ENCODE results near the gene DNAJC1. TPM values are rescaled to one million over a fixed set of nuclear protein-coding genes. Genes with fewer than 3 reads are reported as not detected.

Gene DNAJC1
- total and polyA plus RNA-seq, 2 of the 8 experiments (the other 6 are each of a cell fraction or from before 2014, with no cell fraction given), result 6.8 to 14.8 TPM

DNA sequence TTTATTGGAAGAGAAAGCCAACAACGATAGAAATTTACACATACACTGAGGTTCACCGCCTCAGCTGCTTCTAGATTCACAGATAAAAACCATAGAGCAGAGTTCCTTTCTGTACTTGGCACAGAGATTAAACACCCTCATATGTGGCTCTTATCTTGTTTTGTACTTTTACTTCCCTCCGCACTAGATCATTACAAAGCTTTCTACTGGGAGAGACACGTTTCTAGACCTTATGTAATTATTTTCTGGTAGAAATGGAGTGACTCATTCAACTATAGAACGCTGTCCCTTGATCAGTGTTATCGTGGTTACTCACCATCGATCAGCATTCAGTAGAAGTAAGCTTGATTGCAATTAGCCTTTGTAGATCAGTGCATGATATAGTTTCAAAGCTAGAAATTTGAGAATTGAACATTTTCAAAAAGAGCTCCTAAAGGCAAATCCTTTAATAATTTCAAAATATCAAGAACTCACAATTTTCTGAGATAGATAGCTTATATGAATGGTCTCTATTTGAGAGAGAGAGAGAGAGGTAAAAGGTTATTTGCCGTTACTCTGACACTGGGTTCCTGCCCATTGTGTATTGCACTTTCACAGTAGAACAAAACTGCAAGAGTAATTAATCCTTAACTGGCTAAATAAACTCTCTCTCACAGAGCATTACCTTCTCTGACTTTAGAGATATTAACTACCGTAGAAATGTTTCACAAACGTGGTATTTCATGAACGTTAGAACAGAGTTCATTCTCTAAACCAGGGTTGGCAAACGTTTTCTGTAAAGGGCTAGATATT, 26.1 kb upstream of the DNAJC1 start:
- ChIA-PET POLR2A (ENCODE audit: partially characterized antibody) (interaction anchor here (1.1 kb wide), 1 partner anchor 9 kb away, joined by 3 read pairs; no protein-coding TSS in a partner anchor), CTCF (ENCODE audit: partially characterized antibody) (interaction anchor here (0.8 to 1.4 kb wide), 3 partner anchors 18 to 157 kb away, joined by 3 to 4 read pairs (median 4); no protein-coding TSS in a partner anchor)
- H4K5ac ChIP-seq (ENCODE audit: insufficient read length, low read depth, low read length), result no peak overlapping the region
- no peaks in the 10 kb centered on the region for H3K79me1 ChIP-seq (ENCODE audit: low read depth, low read length)
- no peak for TF ChIP-seq SP2 (IDR thresholded peaks at IDR 0.05; ENCODE audit: low read length)
- TF ChIP-seq FOSL1 (IDR thresholded peaks at IDR 0.05; ENCODE audit: insufficient read depth, low read depth, low read length), result no peak
- TF ChIP-seq TAF1 (IDR thresholded peaks at IDR 0.05; ENCODE audit: low read depth, low read length), result no peak
- no peak for TF ChIP-seq RFX5 (IDR thresholded peaks at IDR 0.05; ENCODE audit: borderline replicate concordance, low read depth, low read length)
- TF ChIP-seq POLR2AphosphoS5 (IDR thresholded peaks at IDR 0.05; ENCODE audit: low read depth, low read length), result no peak
- TF ChIP-seq BRCA1 (IDR thresholded peaks at IDR 0.05; ENCODE audit: low read depth, low read length), result no peak
- no peak for TF ChIP-seq TEAD4 (IDR thresholded peaks at IDR 0.05; ENCODE audit: low read depth, low read length)
- no peak for TF ChIP-seq POU5F1 (IDR thresholded peaks at IDR 0.05; ENCODE audit: low read depth, low read length)
- TF ChIP-seq RXRA (IDR thresholded peaks at IDR 0.05; ENCODE audit: insufficient read depth, low read depth, low read length), result no peak
- TF ChIP-seq SIN3A (conservative IDR thresholded peaks at IDR 0.05 in 1 of 2, IDR thresholded peaks at IDR 0.05 in 1 of 2; ENCODE audit: low read depth in 1 of 2, low read length in 2 of 2), result no peak
- no peak overlapping the region for H2BK120ac ChIP-seq (replicated peaks; ENCODE audit: low read depth, low read length)
- H3K23me2 ChIP-seq (ENCODE audit: low read depth, low read length), result no peaks in the 10 kb centered on the region
- H2BK12ac ChIP-seq (ENCODE audit: low read depth, low read length), result no peak overlapping the region
- FAIRE-seq, result no peak
- no peaks in the 10 kb centered on the region for H3K79me2 ChIP-seq (ENCODE audit: control insufficient read depth in 1 of 2, insufficient read depth in 2 of 2, low read length in 2 of 2)
- H3K23ac ChIP-seq (ENCODE audit: insufficient read length), result no peak overlapping the region
- WGBS, 2 experiments (ENCODE audit: extremely low coverage in 1 of 2, insufficient coverage in 1 of 2, insufficient read length in 1 of 2, insufficient replicate concordance in 2 of 2, low coverage in 1 of 2, low lambda C conversion rate in 2 of 2, missing lambda C conversion rate in 1 of 2), result 89% methylated on average over 12 of the region's 12 CpGs; no CpG with 5 or more reads in 1 of the 2 experiments
- H3K27me3 ChIP-seq (replicated peaks in 1 of 4; ENCODE audit: control insufficient read depth in 3 of 4, extremely low read depth in 1 of 4, insufficient read depth in 3 of 4, low read length in 3 of 4), result peaks cover 0 to 1% (median 0%) of the 10 kb centered on the region in 4 experiments; a peak in 1 of 7 replicates
- no peaks in the 10 kb centered on the region for H3K4me1 ChIP-seq (replicated peaks in 1 of 4; ENCODE audit: control insufficient read depth in 3 of 4, insufficient read depth in 4 of 4, low read length in 3 of 4)
- no peak overlapping the region for H3K4me2 ChIP-seq (ENCODE audit: insufficient read depth in 1 of 2, low read depth in 2 of 2, low read length in 2 of 2)
- no peak overlapping the region for H3K14ac ChIP-seq (ENCODE audit: insufficient read length)
- no peaks in the 10 kb centered on the region for H4K20me1 ChIP-seq (replicated peaks in 1 of 2; ENCODE audit: control insufficient read depth in 1 of 2, insufficient read depth in 2 of 2, low read length in 2 of 2)
- H3K27ac ChIP-seq (ENCODE audit: low read depth, low read length), result no peak overlapping the region
- H3K56ac ChIP-seq (replicated peaks; ENCODE audit: insufficient read length, low read depth, low read length), result no peak overlapping the region
- no peak overlapping the region for H3K9ac ChIP-seq (replicated peaks in 1 of 4; ENCODE audit: extremely low read depth in 1 of 4, low read depth in 3 of 4, low read length in 3 of 4)
- H2AK5ac ChIP-seq (ENCODE audit: low read depth, low read length), result no peak overlapping the region
- H4K91ac ChIP-seq (replicated peaks; ENCODE audit: insufficient read length, low read length), result no peak overlapping the region
- DNase-seq (ENCODE audit: low read depth in 1 of 2, low spot score in 2 of 2), result no peak
- H3K4me3 ChIP-seq (ENCODE audit: extremely low read depth in 1 of 4, insufficient read depth in 2 of 4, low read depth in 3 of 4, low read length in 4 of 4), result no peak overlapping the region
- H2BK5ac ChIP-seq (ENCODE audit: low read depth, low read length), result no peak overlapping the region
- no peak overlapping the region for H2BK20ac ChIP-seq (ENCODE audit: low read length)
- no peak overlapping the region for H3K18ac ChIP-seq (ENCODE audit: extremely low read depth, low read length)
- no peak overlapping the region for H2AFZ ChIP-seq (ENCODE audit: low read length)
- no peak overlapping the region for H3K4ac ChIP-seq (replicated peaks; ENCODE audit: insufficient read length, low read depth, low read length)
- H3K36me3 ChIP-seq (ENCODE audit: control insufficient read depth in 2 of 4, insufficient read depth in 4 of 4, low read length in 3 of 4), result no peaks in the 10 kb centered on the region
- H3K9me3 ChIP-seq (ENCODE audit: insufficient read depth in 2 of 2, low read depth in 1 of 2, low read length in 1 of 2), result peaks cover 3 to 4% of the 10 kb centered on the region in 2 experiments; a peak in 2 of 4 replicates
- H4K8ac ChIP-seq (ENCODE audit: extremely low read depth, insufficient read depth, low read length), result no peak overlapping the region
- H2BK15ac ChIP-seq (ENCODE audit: low read length), result no peak overlapping the region
